NK-92 (cell line): ENCODE results near the gene DYNLT2B.
"Not testable (repeated sequence)": the region's sequence is repeated elsewhere in the genome, so short reads cannot be mapped to it uniquely, and the experiment has no call there.

Source experiments
- DNase-seq: peaks from one replicate; lab custom pipeline; 2025; ENCODE audit not compliant: unreplicated experiment; lab: John Stamatoyannopoulos, UW

The DYNLT2B gene

DNA sequence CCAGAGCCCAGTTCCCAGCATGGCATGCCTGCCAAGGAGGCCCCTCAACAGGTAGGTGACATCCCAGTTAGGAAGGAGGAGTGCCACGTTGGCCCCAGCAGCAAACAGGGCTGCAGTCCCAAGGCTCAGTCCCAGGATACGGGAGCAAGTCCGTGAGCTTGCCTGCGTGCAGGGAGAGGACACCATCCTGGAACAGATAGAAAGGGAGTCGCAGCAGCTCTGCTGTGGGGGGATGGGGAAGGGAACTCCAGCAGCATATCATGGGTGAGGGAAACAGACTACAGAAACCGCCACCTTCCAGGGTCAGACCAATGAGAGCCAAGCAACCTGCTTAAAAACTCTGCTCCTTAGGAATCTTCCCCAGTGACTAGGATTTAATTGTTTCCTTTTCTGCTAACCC is 9.4 kb upstream of the DYNLT2B start:
- no peak for DNase-seq

- DNase-seq = no peak
These were observed 8.9 kb upstream of the DYNLT2B start for GRCh38 chr3:196326936-196327335.

DNA sequence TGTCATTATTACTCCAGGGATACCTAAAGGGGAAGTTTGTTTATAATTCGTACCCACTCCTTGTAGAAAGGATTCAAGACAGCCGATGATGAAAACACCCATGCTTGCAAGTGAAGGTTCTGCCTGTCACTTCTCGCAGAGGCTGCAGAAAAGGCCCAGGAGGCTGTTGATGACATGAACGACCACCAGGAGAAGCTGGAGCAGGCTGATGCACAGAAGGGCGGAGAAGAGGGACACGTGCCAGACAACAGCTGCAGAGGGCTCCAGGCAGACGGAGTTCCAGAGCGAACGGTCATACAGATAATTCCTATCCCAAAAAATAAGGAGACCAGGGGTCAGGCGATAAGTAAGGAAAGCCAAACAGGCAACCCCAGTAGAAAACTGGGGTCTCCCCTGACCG is 5.7 kb upstream of the DYNLT2B start:
- no peak for DNase-seq

DNA sequence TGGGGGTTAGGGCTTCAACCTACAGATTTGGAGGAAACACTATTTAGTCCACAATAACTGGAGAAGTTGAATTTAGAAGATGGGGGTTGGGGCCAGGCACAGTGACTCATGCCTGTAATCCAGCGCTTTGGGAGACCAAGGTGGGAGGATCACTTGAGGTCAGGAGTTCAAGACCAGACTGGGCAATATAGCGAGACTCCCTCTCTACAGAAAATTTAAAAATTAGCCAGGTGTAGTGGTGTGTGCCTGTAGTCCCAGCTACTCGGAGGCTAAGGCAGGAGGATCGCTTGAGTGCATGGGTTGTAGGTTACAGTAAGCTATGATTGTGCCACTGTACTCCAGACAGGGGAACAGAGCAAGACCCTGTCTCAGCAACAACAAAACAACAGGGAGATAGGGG is 5.0 kb upstream of the DYNLT2B start:
- no peak for DNase-seq

GRCh38 chr3:196321162-196321561 is 3.1 kb upstream of the DYNLT2B start:
- DNase-seq = no peak

- DNase-seq = no peak
These were observed 2.1 kb upstream of the DYNLT2B start for GRCh38 chr3:196320137-196320536.

DNA sequence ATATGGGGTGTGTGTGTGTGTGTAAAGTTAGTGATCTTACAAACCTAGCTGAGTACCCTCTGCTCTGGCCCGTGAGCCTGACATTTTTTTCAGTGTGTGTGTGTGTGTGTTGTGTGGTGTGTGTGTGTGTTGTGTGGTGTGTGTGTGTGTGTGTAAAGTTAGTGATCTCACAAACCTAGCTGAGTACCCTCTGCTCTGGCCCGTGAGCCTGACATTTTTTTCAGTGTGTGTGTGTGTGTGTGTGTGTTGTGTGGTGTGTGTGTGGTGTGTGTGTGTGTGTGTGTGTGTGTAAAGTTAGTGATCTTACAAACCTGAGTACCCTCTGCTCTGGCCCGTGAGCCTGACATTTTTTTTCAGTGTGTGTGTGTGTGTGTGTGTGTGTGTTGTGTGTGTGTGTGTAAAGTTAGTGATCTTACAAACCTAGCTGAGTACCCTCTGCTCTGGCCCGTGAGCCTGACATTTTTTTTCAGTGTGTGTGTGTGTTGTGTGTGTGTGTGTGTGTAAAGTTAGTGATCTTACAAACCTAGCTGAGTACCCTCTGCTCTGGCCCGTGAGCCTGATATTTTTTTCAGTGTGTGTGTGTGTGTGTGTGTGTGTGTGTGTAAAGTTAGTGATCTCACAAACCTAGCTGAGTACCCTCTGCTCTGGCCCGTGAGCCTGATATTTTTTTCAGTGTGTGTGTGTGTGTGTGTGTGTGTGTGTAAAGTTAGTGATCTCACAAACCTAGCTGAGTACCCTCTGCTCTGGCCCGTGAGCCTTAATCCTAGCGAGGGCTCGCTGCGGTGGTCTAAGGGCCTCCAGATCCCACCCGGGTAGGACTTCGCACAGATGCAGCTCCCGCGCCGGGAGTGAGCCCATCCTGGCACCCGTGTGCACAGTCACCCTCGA is 997 bp downstream of the DYNLT2B start:
- not testable (repeated sequence) for DNase-seq

DNA sequence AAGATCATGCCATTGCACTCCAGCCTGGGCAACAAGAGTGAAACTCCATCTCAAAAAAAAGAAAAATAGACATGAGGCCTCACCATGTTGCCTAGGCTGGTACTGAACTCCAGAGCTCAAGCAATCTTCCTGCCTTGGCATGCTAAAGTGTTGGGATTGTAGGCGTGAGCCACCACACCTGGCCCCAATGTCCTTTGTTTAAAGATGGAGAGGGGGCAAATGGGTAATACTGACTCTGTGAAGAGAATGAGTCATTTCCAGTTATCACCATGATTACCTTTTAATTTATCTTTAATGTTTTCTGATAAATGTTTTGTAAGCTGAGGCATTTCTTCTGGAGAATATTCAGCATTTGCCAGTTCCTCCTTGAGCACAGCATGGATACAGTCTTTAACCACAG is 2.2 kb downstream of the DYNLT2B start:
- no peak for DNase-seq

- DNase-seq = no peak
These were observed 3.4 kb downstream of the DYNLT2B start for GRCh38 chr3:196314597-196314996.

DNA sequence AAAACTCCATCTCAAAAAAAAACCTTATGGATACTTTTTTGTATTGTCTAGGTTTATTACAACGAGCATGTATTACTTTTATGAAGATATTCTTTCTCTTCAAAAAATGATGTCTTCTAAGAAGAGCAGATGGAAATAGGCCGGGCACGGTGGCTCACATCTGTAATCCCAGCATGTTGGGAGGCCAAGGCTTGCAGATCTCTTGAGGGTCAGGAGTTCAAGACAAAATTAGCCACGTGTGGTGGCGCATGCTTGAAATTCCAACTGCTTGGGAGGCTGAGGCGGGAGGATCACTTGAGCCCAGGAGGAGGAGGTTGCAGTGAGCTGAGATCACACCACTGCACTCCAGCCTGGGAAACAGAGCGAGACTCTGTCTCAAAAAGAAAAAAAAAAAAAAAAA is 4.0 kb downstream of the DYNLT2B start:
- not testable (repeated sequence) for DNase-seq

GRCh38 chr3:196302960-196303359 is 15.1 kb downstream of the DYNLT2B start:
- DNase-seq = not testable (repeated sequence)

- DNase-seq = not testable (repeated sequence)
These were observed 15.5 kb downstream of the DYNLT2B start for GRCh38 chr3:196302551-196302950.

GRCh38 chr3:196298521-196298920 is 19.5 kb downstream of the DYNLT2B start:
- no peak for DNase-seq

GRCh38 chr3:196292286-196292923 is 25.6 kb downstream of the DYNLT2B start:
- no peak for DNase-seq

GRCh38 chr3:196288141-196288460 is 29.9 kb downstream of the DYNLT2B start:
- DNase-seq = no peak

GRCh38 chr3:196287440-196288140 is 30.4 kb downstream of the DYNLT2B start, which contains the start of gene PCYT1A:
Gene PCYT1A (minus strand): TSS chr3:196287726. CDS start chr3:196270531, 17,195 bp downstream.
- no peak for DNase-seq

- DNase-seq = no peak
These were observed 31.0 kb downstream of the DYNLT2B start for GRCh38 chr3:196287090-196287439.

- DNase-seq = no peak
These were observed 33.6 kb downstream of the DYNLT2B start for GRCh38 chr3:196284396-196284795.

- no peak for DNase-seq
These were observed 36.1 kb downstream of the DYNLT2B start for GRCh38 chr3:196281962-196282361.

DNA sequence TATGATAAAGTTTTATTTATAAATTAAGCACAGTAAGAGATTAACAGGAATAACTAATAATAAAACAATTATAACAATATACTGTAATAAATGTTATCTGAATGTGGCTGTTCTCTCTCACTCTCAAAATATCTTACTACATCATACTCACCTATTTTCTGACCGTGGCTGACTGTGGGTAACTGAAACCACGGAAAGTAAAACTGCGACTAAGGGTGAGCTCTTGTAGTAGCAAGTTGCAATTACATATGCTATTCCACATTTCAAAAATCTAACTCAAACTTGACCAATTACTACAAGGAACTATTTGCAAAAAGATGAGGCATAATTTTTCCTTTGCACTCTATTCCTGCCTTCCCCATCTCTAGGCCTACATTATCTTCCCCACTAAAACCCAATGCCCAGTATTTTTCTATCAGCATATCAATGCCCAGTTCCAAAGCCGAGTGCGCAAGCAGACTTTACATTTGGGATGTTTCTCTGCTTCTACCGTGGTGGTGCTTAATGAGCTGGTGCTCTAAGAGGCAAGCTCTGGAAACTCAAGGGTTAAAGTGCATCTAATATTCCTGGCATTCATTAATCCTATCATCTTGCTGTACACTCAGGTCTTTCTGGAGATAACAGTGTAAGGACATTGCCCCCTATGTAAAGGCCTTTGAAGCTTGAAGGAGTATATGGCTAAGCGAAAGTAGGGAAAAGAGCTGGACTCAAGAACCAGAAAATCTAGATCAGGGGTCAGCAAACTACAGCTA is 37.2 kb downstream of the DYNLT2B start:
- DNase-seq = no peak

DNA sequence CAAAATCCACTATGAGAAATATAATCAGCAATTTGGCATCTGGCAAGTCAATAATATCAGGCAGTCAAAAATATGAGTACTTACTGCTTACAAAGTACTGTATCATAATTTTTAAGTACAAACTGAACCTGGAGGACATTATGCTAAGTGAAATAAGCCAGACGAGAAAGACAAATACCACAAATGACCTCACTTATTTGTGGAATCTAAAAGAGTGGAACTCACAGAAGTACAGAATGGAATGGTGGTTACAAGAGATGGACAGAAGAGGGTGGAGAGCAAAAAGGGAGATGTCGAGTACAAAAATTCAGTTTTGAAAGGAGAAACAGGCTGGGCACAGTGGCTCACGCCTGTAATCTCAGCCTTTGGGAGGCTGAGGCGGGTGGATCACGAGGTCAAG is 42.9 kb downstream of the DYNLT2B start:
- no peak for DNase-seq
